Ishikawa (cell line): Measurements from ENCODE around the gene KCNJ9.

Experiments used
- CEBPB ChIP-seq: IDR thresholded peaks from 2 replicates; pipeline ENCODE4 v1.6.1; 2012
- CREB1 ChIP-seq: IDR thresholded peaks from 2 replicates; pipeline ENCODE4 v1.6.1; 2012; ENCODE audit warnings: low read depth
- EGR1 ChIP-seq: IDR thresholded peaks from 2 replicates; pipeline ENCODE4 v1.6.1; 2012
- EP300 ChIP-seq: IDR thresholded peaks from 2 replicates; pipeline ENCODE4 v1.6.1; 2012; ENCODE audit warnings: borderline replicate concordance
- FOXM1 ChIP-seq: IDR thresholded peaks from 2 replicates; pipeline ENCODE4 v1.6.1; 2012; ENCODE audit warnings: low read depth, borderline replicate concordance
- NFIC ChIP-seq: IDR thresholded peaks from 2 replicates; pipeline ENCODE4 v1.6.1; 2012
- RAD21 ChIP-seq: IDR thresholded peaks from 2 replicates; pipeline ENCODE4 v1.6.1; 2012; ENCODE audit warnings: low read depth
- TAF1 ChIP-seq: IDR thresholded peaks from 2 replicates; pipeline ENCODE4 v1.6.1; 2012; ENCODE audit warnings: low read depth, mild to moderate bottlenecking
- TCF12 ChIP-seq: IDR thresholded peaks from 2 replicates; pipeline ENCODE4 v1.6.1; 2012; ENCODE audit warnings: low read depth
- TEAD4 ChIP-seq: IDR thresholded peaks from 2 replicates; pipeline ENCODE4 v1.6.1; 2012
- YY1 ChIP-seq: IDR thresholded peaks from 2 replicates; pipeline ENCODE4 v1.6.1; 2012; ENCODE audit warnings: low read depth
- ZBTB7A ChIP-seq: IDR thresholded peaks from 2 replicates; pipeline ENCODE4 v1.6.1; 2012; ENCODE audit warnings: low read depth
- TF ChIP-seq, protein P1 (sequence below): IDR thresholded peaks from 2 replicates; pipeline ENCODE4 v1.6.1; 2012
- TF ChIP-seq, protein P2 (sequence below): IDR thresholded peaks from 2 replicates; pipeline ENCODE4 v1.6.1; 2012; ENCODE audit warnings: low read depth, mild to moderate bottlenecking
- TF ChIP-seq, protein P3 (sequence below): IDR thresholded peaks from 2 replicates; pipeline ENCODE4 v1.6.1; 2012

Gene KCNJ9

DNA sequence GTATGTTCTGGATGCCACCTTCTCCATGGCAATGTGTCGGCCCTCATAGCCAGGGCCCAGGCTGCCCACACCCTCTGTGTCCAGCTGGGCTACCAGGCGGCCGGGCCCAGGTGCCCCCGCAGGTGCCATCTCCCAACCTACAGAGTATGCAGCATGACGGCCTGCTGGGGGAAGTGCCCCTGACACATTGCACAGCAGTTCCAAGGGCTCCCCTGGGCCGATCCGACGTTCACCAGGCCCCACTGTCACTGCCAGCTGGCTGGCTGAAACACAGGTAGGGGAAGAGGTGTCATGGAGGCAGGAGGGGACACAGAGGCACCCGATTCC lies 11.7 kb downstream of the KCNJ9 start:
- TF ChIP-seq NFIC (no peak), ZBTB7A (no peak), EGR1 (no peak), TEAD4 (no peak), TCF12 (no peak), TAF1 (no peak), YY1 (no peak), EP300 (no peak), FOXM1 (no peak), CEBPB (no peak), CREB1 (no peak), RAD21 (no peak)
- TF ChIP-seq, protein P1, sequence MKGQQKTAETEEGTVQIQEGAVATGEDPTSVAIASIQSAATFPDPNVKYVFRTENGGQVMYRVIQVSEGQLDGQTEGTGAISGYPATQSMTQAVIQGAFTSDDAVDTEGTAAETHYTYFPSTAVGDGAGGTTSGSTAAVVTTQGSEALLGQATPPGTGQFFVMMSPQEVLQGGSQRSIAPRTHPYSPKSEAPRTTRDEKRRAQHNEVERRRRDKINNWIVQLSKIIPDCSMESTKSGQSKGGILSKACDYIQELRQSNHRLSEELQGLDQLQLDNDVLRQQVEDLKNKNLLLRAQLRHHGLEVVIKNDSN: no peak
- TF ChIP-seq, protein P2, sequence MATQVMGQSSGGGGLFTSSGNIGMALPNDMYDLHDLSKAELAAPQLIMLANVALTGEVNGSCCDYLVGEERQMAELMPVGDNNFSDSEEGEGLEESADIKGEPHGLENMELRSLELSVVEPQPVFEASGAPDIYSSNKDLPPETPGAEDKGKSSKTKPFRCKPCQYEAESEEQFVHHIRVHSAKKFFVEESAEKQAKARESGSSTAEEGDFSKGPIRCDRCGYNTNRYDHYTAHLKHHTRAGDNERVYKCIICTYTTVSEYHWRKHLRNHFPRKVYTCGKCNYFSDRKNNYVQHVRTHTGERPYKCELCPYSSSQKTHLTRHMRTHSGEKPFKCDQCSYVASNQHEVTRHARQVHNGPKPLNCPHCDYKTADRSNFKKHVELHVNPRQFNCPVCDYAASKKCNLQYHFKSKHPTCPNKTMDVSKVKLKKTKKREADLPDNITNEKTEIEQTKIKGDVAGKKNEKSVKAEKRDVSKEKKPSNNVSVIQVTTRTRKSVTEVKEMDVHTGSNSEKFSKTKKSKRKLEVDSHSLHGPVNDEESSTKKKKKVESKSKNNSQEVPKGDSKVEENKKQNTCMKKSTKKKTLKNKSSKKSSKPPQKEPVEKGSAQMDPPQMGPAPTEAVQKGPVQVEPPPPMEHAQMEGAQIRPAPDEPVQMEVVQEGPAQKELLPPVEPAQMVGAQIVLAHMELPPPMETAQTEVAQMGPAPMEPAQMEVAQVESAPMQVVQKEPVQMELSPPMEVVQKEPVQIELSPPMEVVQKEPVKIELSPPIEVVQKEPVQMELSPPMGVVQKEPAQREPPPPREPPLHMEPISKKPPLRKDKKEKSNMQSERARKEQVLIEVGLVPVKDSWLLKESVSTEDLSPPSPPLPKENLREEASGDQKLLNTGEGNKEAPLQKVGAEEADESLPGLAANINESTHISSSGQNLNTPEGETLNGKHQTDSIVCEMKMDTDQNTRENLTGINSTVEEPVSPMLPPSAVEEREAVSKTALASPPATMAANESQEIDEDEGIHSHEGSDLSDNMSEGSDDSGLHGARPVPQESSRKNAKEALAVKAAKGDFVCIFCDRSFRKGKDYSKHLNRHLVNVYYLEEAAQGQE: no peak
- TF ChIP-seq, protein P3, sequence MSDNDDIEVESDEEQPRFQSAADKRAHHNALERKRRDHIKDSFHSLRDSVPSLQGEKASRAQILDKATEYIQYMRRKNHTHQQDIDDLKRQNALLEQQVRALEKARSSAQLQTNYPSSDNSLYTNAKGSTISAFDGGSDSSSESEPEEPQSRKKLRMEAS: no peak

DNA sequence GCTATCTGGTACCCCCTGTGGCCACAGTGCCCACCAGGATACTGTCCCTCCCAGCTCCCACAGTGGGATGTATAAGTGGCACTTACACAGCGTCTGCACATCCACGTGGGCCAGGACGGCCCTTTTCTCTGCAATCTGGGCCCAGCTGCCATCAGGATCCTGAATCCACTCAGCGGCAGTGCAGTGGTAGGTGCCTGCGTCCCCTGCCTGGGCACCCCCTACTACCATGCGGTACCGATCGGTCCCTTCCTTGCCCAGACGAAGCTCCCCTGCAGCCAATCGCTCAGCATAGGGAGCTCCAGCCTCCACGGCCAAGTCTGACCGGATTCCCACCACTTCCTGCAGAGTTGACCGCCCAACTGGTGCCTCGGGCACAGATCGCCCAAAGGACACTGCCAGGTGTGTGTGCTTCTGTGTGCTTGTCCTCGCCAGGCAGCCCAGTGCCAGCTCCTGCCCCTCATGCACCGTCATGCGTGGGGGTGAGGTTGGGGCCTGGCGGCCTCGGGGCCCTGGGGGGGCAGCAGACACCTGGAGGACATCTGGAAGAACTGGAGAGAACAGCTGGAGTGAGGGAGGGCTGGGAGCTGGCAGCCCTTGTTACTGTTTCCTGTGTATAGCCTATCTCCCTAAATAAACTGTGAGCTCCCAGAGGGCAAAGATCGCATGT lies 12.4 kb downstream of the KCNJ9 start:
- TF ChIP-seq YY1: no peak
- no peak for TF ChIP-seq TCF12

DNA sequence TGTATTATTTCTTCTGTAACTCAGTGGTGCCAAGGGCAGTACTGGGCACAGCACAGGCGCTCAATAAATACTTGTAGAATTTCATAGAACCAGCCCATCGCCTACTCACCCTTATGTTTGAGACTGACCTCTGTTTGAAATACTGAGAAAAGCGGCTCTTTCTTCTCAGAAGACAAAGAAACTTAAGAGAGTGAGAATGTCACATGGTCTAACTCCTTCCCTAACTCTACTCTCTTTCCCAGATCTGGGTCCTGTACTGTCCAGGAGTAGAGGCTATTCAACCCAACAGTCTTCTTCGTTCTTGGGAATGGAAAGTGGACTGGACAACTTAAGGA lies 12.9 kb downstream of the KCNJ9 start:
- TF ChIP-seq, protein P3: no peak
- TF ChIP-seq, protein P1: no peak
- TF ChIP-seq, protein P2: no peak

DNA sequence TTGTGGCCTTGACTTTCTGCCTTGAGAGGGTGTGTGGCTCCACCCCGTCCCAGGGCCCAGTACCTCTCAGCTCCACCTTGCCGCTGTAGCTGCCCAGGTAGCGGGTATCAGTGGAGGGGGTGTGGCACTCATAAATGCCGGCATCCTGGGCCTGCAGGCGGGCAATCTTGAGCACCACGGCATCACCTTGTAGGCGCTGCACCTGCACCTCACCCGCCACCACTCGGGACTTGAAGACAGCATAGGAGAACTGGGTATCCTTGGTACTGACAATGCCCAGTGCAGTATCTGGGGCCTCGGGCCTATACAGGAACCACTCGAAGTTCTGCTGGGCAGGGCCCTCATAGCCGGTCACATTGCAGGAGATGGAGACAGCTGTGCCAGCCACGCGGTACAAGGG lies 13.5 kb downstream of the KCNJ9 start:
- TF ChIP-seq, protein P2: no peak
- TF ChIP-seq, protein P1: no peak

DNA sequence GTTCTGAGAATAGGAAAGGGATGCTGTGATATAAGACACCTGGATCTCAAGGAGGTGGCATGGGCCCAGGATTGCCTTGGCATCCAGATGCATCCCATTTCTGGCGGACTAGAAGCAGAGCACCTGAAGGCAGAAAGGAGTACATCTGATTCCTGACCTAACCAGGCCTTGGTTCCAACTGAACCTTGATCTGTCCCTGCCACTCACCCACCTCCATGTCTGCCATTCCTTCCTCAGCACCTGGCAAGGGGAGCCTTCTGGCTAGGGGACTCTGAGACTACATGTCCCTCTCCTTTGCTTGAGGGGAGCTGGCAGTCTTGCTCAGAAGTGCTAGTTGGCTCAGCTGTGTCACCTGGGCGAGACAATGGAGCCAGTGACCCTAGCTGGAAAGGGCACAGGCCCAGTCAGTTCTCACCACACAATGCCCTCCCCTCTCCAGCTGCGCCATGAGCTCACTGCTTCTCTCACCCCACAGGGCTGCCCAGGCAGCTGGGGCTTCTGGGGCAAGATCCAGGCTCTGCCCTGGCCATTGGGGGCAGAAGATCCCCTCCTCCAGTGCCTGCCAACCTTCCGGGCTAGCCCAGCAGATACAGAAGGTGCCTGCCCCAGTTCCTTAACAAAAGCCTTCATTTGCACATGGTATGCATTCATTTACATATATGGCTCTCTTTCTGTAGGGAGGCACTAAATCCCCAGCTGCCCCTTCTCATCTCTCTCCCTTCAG lies 14.2 kb downstream of the KCNJ9 start:
- TF ChIP-seq TEAD4: no peak
- no peak for TF ChIP-seq EP300
- TF ChIP-seq NFIC: no peak
- TF ChIP-seq, protein P1: no peak
- TF ChIP-seq YY1: no peak
- no peak for TF ChIP-seq CREB1
- TF ChIP-seq FOXM1: no peak
- no peak for TF ChIP-seq TCF12
- TF ChIP-seq, protein P2: no peak
- no peak for TF ChIP-seq ZBTB7A
- no peak for TF ChIP-seq EGR1
